NB4 (cell line): Measurements from ENCODE around the gene IFT81.
"Not testable (repeated sequence)": the region's sequence is repeated elsewhere in the genome, so short reads cannot be mapped to it uniquely, and the experiment has no call there.

Experiments
- DNase-seq: peaks from one replicate; pipeline ENCODE4 v3.0.0; 2010; ENCODE audit warnings: low read depth
- H3K4me3 ChIP-seq: one replicate; pipeline ENCODE4 v1.5.1; 2011; ENCODE audit warnings: mild to moderate bottlenecking, low read depth, low read length, moderate library complexity
- MAX ChIP-seq: IDR thresholded peaks from 2 replicates; pipeline ENCODE4 v1.6.1; 2011; ENCODE audit warnings: low read depth, low read length
- MYC ChIP-seq: IDR thresholded peaks from 2 replicates; pipeline ENCODE4 v1.6.1; 2011; ENCODE audit warnings: low read depth, low read length
- POLR2A ChIP-seq: IDR thresholded peaks from 2 replicates; pipeline ENCODE4 v1.6.1; 2011; ENCODE audit warnings: mild to moderate bottlenecking; ENCODE audit not compliant: insufficient read length; ENCODE audit errors: extremely low read depth
- TF ChIP-seq, protein P1 (sequence below): IDR thresholded peaks from one replicate; pipeline ENCODE4 v1.5.1; 2012; ENCODE audit warnings: low read depth, low read length

IFT81 gene

GRCh38 chr12:110227138-110227537 is 103.0 kb downstream of the IFT81 start:
- no peak for TF ChIP-seq MYC
- TF ChIP-seq, protein P1, sequence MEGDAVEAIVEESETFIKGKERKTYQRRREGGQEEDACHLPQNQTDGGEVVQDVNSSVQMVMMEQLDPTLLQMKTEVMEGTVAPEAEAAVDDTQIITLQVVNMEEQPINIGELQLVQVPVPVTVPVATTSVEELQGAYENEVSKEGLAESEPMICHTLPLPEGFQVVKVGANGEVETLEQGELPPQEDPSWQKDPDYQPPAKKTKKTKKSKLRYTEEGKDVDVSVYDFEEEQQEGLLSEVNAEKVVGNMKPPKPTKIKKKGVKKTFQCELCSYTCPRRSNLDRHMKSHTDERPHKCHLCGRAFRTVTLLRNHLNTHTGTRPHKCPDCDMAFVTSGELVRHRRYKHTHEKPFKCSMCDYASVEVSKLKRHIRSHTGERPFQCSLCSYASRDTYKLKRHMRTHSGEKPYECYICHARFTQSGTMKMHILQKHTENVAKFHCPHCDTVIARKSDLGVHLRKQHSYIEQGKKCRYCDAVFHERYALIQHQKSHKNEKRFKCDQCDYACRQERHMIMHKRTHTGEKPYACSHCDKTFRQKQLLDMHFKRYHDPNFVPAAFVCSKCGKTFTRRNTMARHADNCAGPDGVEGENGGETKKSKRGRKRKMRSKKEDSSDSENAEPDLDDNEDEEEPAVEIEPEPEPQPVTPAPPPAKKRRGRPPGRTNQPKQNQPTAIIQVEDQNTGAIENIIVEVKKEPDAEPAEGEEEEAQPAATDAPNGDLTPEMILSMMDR: no peak
- TF ChIP-seq MAX: no peak
- TF ChIP-seq POLR2A: no peak
- H3K4me3 ChIP-seq: no peak overlapping the region
- no peak for DNase-seq

GRCh38 chr12:110228348-110228747 is 104.2 kb downstream of the IFT81 start:
- not testable (repeated sequence) for H3K4me3 ChIP-seq, DNase-seq

GRCh38 chr12:110228756-110229155 is 104.6 kb downstream of the IFT81 start:
- no peak overlapping the region for H3K4me3 ChIP-seq
- TF ChIP-seq POLR2A (no peak), MAX (no peak), MYC (no peak)
- TF ChIP-seq, protein P1: no peak
- no peak for DNase-seq

DNA sequence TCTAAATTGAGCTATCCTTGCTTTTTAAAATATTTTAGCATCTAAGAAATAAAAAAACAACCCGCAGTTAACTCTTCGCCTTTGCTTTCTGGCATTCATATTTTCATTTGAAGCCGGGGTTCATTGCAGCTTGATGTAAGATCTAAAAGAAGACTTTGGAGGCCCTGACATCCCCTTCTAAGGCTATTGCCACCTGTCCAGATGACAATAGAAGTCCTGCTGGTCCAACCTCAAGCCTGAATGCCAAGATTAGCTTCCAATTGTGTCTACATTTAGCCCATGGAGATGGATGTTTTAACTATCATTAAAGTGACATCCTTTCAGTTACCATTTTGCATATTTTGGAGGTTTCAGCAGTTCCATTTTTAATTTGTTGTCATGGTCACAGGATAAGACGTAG is 105.3 kb downstream of the IFT81 start:
- TF ChIP-seq MAX (no peak), POLR2A (no peak), MYC (no peak)
- DNase-seq: no peak
- H3K4me3 ChIP-seq: no peak overlapping the region

GRCh38 chr12:110230655-110231054 is 106.5 kb downstream of the IFT81 start:
- no peak for DNase-seq
- no peak for TF ChIP-seq MAX
- TF ChIP-seq, protein P1: no peak
- no peak for TF ChIP-seq POLR2A
- no peak for TF ChIP-seq MYC
- H3K4me3 ChIP-seq: no peak overlapping the region

- no peak for DNase-seq
These were observed 109.2 kb downstream of the IFT81 start for GRCh38 chr12:110233212-110233903.

More at GRCh38 chr12:110233212-110233903, 109.2 kb downstream of the IFT81 start:
- TF ChIP-seq MAX (no peak), POLR2A (no peak), MYC (no peak)
- TF ChIP-seq, protein P1: no peak
- H3K4me3 ChIP-seq: no peak overlapping the region
